Testis (tissue), 2 donors: ENCODE results near the gene ALDH4A1.

ENCODE experiments used
- POLR2A ChIP-seq: fragments of 450-650 bp; IDR thresholded peaks from one replicate; pipeline ENCODE4 v1.6.1; 2017; ENCODE audit warnings: antibody characterized with exemption, mild to moderate bottlenecking, moderate library complexity
- TF ChIP-seq, protein P1 (sequence below), 3 experiments: fragments of 450-650 bp in 2 of 3; fragments of 200-600 bp in 1 of 3; sonication (generic) in 1 of 3; IDR thresholded peaks; one replicate each; pipeline ENCODE4 v1.5.1; 2016 to 2019; ENCODE audit warnings: antibody characterized with exemption in 3 of 3, mild to moderate bottlenecking in 2 of 3, moderate library complexity in 1 of 3

DNA sequence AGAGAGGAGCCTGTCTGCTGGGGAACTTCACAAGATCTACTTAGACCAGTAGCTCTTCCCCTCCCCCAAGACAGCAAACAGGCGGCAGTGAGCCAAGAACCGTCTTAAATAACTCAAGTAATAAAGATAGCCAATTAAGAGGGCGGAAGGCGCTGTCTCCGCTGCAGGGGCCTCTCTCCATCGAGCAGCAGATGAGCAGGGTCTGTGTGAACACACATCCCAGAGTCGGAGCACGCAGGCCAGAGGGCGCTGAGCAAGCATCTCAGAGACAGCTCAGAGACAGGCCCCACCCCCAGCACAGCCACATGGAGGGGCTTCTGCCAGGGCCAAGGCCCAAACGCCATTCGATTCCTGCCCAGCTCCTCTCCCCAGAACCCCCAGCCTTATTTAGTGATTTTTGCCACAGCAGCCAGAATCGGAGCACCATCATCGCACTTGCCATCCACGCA is 43.1 kb upstream of the ALDH4A1 start:
- TF ChIP-seq, protein P1, sequence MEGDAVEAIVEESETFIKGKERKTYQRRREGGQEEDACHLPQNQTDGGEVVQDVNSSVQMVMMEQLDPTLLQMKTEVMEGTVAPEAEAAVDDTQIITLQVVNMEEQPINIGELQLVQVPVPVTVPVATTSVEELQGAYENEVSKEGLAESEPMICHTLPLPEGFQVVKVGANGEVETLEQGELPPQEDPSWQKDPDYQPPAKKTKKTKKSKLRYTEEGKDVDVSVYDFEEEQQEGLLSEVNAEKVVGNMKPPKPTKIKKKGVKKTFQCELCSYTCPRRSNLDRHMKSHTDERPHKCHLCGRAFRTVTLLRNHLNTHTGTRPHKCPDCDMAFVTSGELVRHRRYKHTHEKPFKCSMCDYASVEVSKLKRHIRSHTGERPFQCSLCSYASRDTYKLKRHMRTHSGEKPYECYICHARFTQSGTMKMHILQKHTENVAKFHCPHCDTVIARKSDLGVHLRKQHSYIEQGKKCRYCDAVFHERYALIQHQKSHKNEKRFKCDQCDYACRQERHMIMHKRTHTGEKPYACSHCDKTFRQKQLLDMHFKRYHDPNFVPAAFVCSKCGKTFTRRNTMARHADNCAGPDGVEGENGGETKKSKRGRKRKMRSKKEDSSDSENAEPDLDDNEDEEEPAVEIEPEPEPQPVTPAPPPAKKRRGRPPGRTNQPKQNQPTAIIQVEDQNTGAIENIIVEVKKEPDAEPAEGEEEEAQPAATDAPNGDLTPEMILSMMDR (IDR thresholded peaks at IDR 0.05), result no peak
- no peak for TF ChIP-seq POLR2A
